GM23338 (cell line): ENCODE data around the gene LPAR1. TPM values are rescaled to one million over a fixed set of nuclear protein-coding genes. Genes with fewer than 3 reads are reported as not detected.

ENCODE experiments used
- ATAC-seq: fragments of 200-7000 bp; cut with Tn5 transposase; 3 replicates; pipeline ENCODE4 v1.9.1; 2020
- DNase-seq: peaks from one replicate; pipeline ENCODE4 v3.0.0-alpha.2; 2015; ENCODE audit warnings: low spot score
- H2AFZ ChIP-seq: fragments of 200-600 bp; sonication (generic); 2 replicates; pipeline ENCODE4 v1.8.0; 2016; ENCODE audit warnings: antibody characterized with exemption, mild to moderate bottlenecking, moderate library complexity
- H3F3A ChIP-seq: fragments of 200-600 bp; sonication (generic); replicated peaks from 2 replicates; pipeline ENCODE4 v1.8.0; 2017; ENCODE audit warnings: antibody characterized with exemption, mixed run types, low read depth
- H3K27ac ChIP-seq: fragments of 200-600 bp; sonication (generic); 2 replicates; pipeline ENCODE4 v1.6.1; 2016; ENCODE audit warnings: low read depth
- H3K27me3 ChIP-seq: fragments of 200-600 bp; sonication (generic); 2 replicates; pipeline ENCODE4 v1.8.0; 2016; ENCODE audit warnings: mild to moderate bottlenecking, mixed run types, moderate library complexity; ENCODE audit not compliant: insufficient read depth
- H3K36me3 ChIP-seq: fragments of 200-600 bp; sonication (generic); 2 replicates; pipeline ENCODE4 v1.8.0; 2016; ENCODE audit warnings: mild to moderate bottlenecking; ENCODE audit not compliant: insufficient read depth
- H3K4me1 ChIP-seq: fragments of 200-600 bp; sonication (generic); 2 replicates; pipeline ENCODE4 v1.8.0; 2016; ENCODE audit warnings: mild to moderate bottlenecking, moderate library complexity; ENCODE audit not compliant: insufficient read depth
- H3K4me2 ChIP-seq: fragments of 200-600 bp; sonication (generic); 2 replicates; pipeline ENCODE4 v1.7.1; 2017; ENCODE audit warnings: mixed run types
- H3K4me3 ChIP-seq: fragments of 200-600 bp; sonication (generic); 2 replicates; pipeline ENCODE4 v1.6.1; 2016; ENCODE audit warnings: mixed run types
- H3K79me2 ChIP-seq: fragments of 200-600 bp; sonication (generic); replicated peaks from 2 replicates; pipeline ENCODE4 v1.8.0; 2017; ENCODE audit warnings: mild to moderate bottlenecking; ENCODE audit not compliant: insufficient read depth
- H3K9me2 ChIP-seq: fragments of 200-600 bp; sonication (generic); 2 replicates; pipeline ENCODE4 v1.8.0; 2017; ENCODE audit not compliant: insufficient read depth
- H4K20me1 ChIP-seq: fragments of 200-600 bp; sonication (generic); replicated peaks from 2 replicates; pipeline ENCODE4 v1.8.0; 2017; ENCODE audit warnings: mild to moderate bottlenecking; ENCODE audit not compliant: insufficient read depth
- H3K27ac Mint-ChIP-seq: 2 replicates; pipeline ENCODE4 v1.8.0; 2020; ENCODE audit warnings: inconsistent platforms, mild to moderate bottlenecking, moderate library complexity, mixed read lengths
- H3K27me3 Mint-ChIP-seq: 3 replicates; pipeline ENCODE4 v1.8.0; 2022; ENCODE audit warnings: low read depth, mild to moderate bottlenecking, moderate library complexity, mixed read lengths, inconsistent platforms; ENCODE audit not compliant: insufficient read depth, poor library complexity
- H3K36me3 Mint-ChIP-seq: 3 replicates; pipeline ENCODE4 v1.8.0; 2021; ENCODE audit warnings: low read depth, mild to moderate bottlenecking, inconsistent platforms, moderate library complexity, mixed read lengths
- H3K4me1 Mint-ChIP-seq: 3 replicates; pipeline ENCODE4 v1.8.0; 2020; ENCODE audit warnings: mild to moderate bottlenecking, inconsistent platforms, mixed read lengths
- H3K4me3 Mint-ChIP-seq: 3 replicates; pipeline ENCODE4 v1.8.0; 2021; ENCODE audit warnings: moderate library complexity, mild to moderate bottlenecking, inconsistent platforms, mixed read lengths
- H3K9me3 Mint-ChIP-seq: 3 replicates; pipeline ENCODE4 v1.8.0; 2020; ENCODE audit warnings: moderate library complexity, mild to moderate bottlenecking, inconsistent platforms, mixed read lengths
- CREB1 ChIP-seq: fragments of 250-450 bp; sonication (Bioruptor Pico); IDR thresholded peaks from 2 replicates; pipeline ENCODE4 v1.5.0; 2020; ENCODE audit warnings: low read depth, mild to moderate bottlenecking, moderate library complexity
- CTCF ChIP-seq, 2 experiments: fragments of 200-600 bp in 1 of 2; sonication (generic) in 1 of 2; conservative IDR thresholded peaks; 2 replicates each; pipeline versions ENCODE4 v1.5.1 to v1.6.1; 2016 to 2017; ENCODE audit warnings: antibody characterized with exemption in 2 of 2, low read depth in 2 of 2, mild to moderate bottlenecking in 2 of 2, moderate library complexity in 1 of 2
- ETS1 ChIP-seq: IDR thresholded peaks from 2 replicates; pipeline ENCODE4 v1.6.1; 2016; ENCODE audit warnings: antibody characterized with exemption
- EZH2 ChIP-seq: fragments of 200-600 bp; sonication (generic); IDR thresholded peaks from one replicate; pipeline ENCODE4 v1.8.0; 2017; ENCODE audit warnings: antibody characterized with exemption, mild to moderate bottlenecking, low read depth; ENCODE audit not compliant: unreplicated experiment
- EZH2phosphoT487 ChIP-seq: fragments of 200-600 bp; sonication (generic); IDR thresholded peaks from one replicate; pipeline ENCODE4 v1.8.1; 2018; ENCODE audit warnings: antibody characterized with exemption; ENCODE audit not compliant: unreplicated experiment
- JUNB ChIP-seq: IDR thresholded peaks from one replicate; pipeline ENCODE4 v1.6.1; 2016; ENCODE audit warnings: antibody characterized with exemption; ENCODE audit not compliant: unreplicated experiment
- NANOG ChIP-seq: IDR thresholded peaks from 2 replicates; pipeline ENCODE4 v1.6.1; 2016; ENCODE audit warnings: antibody characterized with exemption, borderline replicate concordance
- POLR2AphosphoS5 ChIP-seq: IDR thresholded peaks from 2 replicates; pipeline ENCODE4 v1.6.1; 2016; ENCODE audit warnings: antibody characterized with exemption, low read depth
- REST ChIP-seq: IDR thresholded peaks from one replicate; pipeline ENCODE4 v1.6.1; 2018; ENCODE audit warnings: antibody characterized with exemption; ENCODE audit not compliant: unreplicated experiment
- STAT1 ChIP-seq: IDR thresholded peaks from one replicate; pipeline ENCODE4 v1.6.1; 2016; ENCODE audit warnings: antibody characterized with exemption; ENCODE audit not compliant: unreplicated experiment
- ZNF114 ChIP-seq: fragments of 250-450 bp; sonication (Bioruptor Pico); IDR thresholded peaks from 2 replicates; pipeline ENCODE4 v1.5.0; 2020; ENCODE audit warnings: mild to moderate bottlenecking, moderate library complexity
- ZNF331 ChIP-seq: fragments of 250-450 bp; sonication (Bioruptor Pico); IDR thresholded peaks from 2 replicates; pipeline ENCODE4 v1.5.0; 2020; ENCODE audit warnings: low read depth, mild to moderate bottlenecking, moderate library complexity
- ZNF462 ChIP-seq: fragments of 250-450 bp; sonication (Bioruptor Pico); IDR thresholded peaks from 2 replicates; pipeline ENCODE4 v1.5.0; 2020; ENCODE audit warnings: mild to moderate bottlenecking, moderate library complexity
- polyA plus RNA-seq: library from polyadenylated mRNA; unstranded; fragments of >200 nt; fragmentation: Nextera tagmentation; extraction: Ambion mirVana; gene quantifications from 2 replicates; pipeline ENCODE4 v1.2.1, GENCODE V29; 2016
- total RNA-seq: library from RNA; depleted of rRNA; stranded (reverse); fragments of >200 nt; shearing (Covaris generic); gene quantifications from 2 replicates; pipeline ENCODE4 v1.2.3, GENCODE V29; 2014

LPAR1 gene
- total and polyA plus RNA-seq, 2 experiments from 2014 or later, result 1.0 to 3.8 TPM

GRCh38 chr9:110886832-110887231, 151.4 kb downstream of the LPAR1 start:
- Histone ChIP-seq H3K4me3 (no peak overlapping the region), H3K4me1 (peaks cover 6% of the 10 kb centered on the region), H2AFZ (no peak overlapping the region), H4K20me1 (no peaks in the 10 kb centered on the region), H3K79me2 (no peaks in the 10 kb centered on the region), H3K27ac (no peak overlapping the region), H3K9me2 (no peaks in the 10 kb centered on the region), H3K4me2 (no peak overlapping the region), H3K36me3 (no peaks in the 10 kb centered on the region), H3F3A (no peaks in the 10 kb centered on the region), H3K27me3 (no peaks in the 10 kb centered on the region)
- peaks cover 7% of the 10 kb centered on the region for H3K4me1 Mint-ChIP-seq
- DNase-seq (no peak), ATAC-seq (no peak)
- no peak overlapping the region for H3K4me3 Mint-ChIP-seq
- no peaks in the 10 kb centered on the region for H3K36me3 Mint-ChIP-seq
- no peaks in the 10 kb centered on the region for H3K27me3 Mint-ChIP-seq
- TF ChIP-seq REST, result no peak
- TF ChIP-seq NANOG, result no peak
- no peak for TF ChIP-seq EZH2phosphoT487
- no peak for TF ChIP-seq ZNF114 (CRISPR knock-in tag)
- no peak for TF ChIP-seq STAT1
- TF ChIP-seq ZNF462 (CRISPR knock-in tag), result no peak
- TF ChIP-seq JUNB, result no peak
- TF ChIP-seq POLR2AphosphoS5, result no peak
- TF ChIP-seq ETS1, result no peak
- no peak for TF ChIP-seq CREB1 (CRISPR knock-in tag)
- TF ChIP-seq CTCF (conservative IDR thresholded peaks at IDR 0.05; ENCODE audit: low read depth in 2 of 2), result no peak
- no peak for TF ChIP-seq EZH2
- TF ChIP-seq ZNF331 (CRISPR knock-in tag), result no peak
- H3K9me3 Mint-ChIP-seq, result no peaks in the 10 kb centered on the region
- no peak overlapping the region for H3K27ac Mint-ChIP-seq
